ENCODE data around the gene ZNF853.
A peak's percentile ranks its signal among the peaks of the same experiment; 100 is the strongest.
"Not testable (repeated sequence)": the region's sequence is repeated elsewhere in the genome, so short reads cannot be mapped to it uniquely, and the experiment has no call there.

The ZNF853 gene

DNA sequence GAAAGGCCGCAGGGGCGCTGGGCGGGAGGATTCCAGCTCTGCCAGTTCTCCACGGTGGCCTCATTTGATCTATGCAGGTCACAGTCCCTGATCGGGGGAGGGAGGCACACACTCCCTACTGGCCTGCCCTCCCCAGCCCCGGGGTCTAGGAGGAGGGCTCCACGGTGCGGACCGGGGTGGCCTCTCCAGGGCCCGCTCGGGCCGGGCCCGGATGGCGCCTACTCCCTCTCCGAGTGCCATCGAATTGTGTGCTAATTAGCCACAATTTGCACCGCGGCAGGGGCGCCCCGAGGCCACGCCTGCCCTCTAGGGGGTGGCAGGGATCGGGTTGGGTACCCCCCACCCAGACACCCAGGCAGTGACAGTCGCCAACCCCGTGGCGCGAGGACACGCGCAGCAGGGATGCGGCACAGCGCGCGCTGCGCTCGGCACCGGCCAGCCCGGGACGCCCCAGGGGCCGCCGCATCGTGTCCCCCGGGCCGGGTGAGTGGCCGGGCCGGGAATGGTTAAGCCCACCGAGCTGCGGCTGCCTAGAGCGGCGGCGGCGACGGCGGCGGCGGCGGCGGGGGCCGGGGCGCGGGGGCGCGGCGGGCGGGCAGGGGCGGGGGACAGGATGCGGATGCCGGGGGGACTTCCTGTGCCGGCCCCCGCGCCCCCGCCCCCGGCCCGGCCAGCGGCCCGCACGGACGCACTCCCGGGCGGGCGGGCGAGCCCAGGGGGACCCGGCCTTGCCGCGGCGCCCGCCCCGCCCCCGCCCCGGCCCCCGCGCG is at the start of gene ZNF853:
Gene ZNF853 (plus strand): TSS at position 658 of the 770 bp plus-strand sequence. CDS start 565 bp downstream, outside the sequence.
- DNase-seq, result no peak

DNA sequence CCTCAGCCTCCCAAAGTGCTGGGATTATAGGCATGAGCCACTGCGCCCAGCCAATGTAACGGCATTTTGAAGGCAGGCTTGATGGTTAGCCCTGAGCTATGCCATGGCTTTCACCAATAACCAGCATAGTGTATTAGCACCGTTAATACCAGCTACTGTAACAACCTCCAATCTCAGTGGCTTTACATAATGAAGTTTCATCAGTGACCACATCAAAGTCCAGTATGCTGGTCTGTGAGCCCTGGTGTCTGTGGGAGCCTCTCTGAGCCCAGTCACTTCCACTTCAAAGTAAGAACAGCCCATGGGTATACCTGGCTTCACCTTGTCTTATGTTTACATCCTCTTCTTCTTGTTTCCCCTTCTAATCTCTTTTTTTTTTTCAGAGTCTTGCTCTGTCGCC is 49.8 kb upstream of the ZNF853 start:
- no peak for DNase-seq

DNA sequence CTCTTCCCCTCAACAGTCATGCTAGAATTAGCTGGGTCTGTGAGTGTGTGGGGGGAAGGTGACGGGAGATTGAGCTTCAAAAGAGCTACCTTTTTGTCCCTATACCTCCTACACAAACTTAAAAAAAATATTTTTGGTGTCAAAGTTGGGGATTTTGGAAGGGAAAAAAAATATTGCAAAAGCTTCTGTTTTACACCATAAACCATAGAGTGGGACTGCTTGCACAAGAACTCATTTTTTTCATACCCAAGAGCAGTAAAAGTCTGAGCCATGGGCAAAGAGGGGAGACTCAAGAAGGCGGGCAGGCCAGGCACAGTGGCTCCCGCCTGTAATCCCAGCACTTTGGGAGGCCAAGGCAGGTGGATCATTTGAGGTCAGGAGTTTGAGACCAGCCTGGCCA is 47.5 kb upstream of the ZNF853 start:
- DNase-seq, result no peak

DNA sequence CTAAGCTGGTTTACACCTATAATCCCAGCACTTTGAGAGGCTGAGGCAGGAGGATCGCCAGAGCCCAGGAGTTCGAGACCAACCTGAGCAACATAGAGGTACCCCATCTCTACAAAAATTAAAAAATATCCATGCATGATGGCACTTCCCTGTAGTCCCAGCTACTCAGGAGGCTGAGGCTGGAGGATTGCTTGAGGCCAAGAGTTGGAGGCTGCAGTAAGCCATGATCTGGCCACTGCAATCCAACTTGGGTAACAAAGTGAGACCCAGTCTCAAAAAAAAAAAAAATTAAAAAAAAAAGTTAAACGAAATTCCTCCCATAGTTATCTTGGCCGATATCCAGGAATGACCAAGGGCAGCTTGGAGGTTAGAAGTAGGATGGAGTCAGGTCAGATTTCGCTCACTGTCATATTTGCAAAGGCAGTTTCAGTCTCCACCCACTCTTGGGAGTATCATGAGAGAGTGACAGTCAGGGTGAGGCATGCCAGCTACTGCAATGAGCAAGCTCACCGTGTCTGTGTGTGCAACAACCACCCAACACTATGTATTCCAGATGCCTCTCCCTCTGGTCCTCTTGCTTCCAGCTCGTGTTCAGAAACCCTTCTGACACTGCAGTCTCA is 44.1 kb upstream of the ZNF853 start:
- DNase-seq, result no peak

DNA sequence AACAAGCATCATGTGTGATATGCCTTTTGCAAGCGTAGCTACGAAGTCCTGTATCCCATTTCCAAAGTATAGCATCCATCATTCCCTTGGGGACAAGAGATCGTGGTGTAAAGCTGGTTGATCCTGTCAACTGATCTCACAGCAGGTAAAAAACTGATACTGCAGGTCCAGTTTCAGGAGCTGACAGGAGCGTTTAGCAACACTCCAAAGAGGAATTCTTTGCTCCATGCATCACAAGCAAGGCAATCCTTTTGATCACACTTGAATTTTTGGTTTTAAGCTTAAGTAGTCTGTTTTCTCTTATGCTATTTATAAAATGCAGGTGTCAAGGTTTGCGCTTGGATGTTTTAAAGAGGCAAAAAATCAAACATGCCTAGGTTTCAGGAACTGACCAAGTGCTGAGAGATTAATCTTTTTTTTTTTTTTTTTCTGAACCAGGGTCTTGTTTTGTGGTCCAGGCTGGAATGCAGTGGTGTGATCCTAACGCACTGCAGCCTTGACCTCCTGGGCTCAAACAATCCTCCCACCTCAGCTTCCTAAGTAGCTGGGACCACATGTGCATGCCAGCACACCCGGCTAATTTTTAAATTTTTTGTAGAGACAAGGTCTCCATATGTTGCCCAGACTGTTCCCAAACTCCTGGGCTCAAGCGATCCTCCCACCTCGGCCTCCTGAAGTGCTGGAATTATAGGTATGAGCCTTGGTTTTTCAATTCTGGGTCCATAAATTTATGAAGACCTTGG is 40.0 kb upstream of the ZNF853 start:
- no peak for DNase-seq

DNA sequence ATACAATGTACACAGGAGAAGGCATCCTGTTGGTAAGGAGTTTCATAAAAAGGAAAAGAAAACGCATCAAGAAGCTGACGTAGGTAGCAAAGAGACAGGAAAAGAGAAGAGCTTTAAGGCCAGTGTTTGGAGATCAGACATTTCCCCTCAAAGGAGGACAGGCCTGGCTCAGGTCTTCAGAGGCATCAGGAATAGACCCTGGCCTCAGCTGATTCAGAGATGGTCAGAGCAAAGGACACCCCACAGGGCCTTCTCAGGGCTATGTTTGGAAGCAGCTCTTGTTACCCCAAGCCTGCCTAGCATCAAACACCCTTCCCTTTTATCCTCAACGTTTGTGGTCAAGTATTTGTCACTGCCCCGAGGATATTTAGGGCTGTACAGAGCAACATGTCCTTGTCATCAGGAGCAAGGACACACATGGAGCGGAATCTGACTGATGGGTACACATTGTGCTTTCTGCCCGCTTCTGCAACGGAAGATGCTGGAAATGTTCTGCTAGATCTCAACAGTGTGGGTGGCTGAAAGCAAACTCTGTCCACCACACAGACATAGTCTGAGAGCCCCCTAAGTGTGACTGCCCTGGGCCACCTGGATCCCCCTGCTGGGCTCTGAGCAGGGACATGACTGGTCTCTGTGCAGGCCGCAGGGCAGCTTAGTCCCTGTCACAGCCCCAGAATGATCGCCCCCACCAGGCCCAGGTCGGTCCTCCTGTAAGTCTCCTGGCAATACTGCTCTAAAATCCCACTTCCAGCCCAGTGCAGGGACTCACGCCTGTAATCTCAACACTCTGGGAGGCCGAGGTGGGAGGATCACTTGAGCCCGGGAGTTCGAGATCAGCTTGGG is 39.2 kb upstream of the ZNF853 start:
- no peak for DNase-seq

DNA sequence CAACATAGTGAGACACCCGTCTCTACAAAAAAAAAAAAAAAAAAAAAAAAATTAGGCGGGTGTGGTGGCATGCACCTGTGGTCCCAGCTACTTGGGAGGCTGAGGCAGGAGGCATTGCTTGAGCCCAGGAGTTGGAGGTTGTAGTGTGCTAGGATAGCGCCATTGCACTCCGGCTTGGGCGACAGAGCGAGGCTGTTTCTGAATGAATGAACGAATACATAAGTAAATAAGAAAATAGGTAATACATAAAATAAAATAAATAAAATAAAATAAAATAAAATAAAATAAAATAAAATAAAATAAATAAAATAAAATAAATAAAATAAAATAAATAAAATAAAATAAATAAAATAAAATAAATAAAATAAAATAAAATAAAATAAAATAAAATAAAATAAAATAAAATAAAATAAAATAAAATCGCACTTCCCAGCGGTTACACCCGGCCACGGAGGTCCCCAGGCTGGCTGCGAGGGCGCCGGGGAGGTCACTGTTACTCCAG is 38.5 kb upstream of the ZNF853 start:
- not testable (repeated sequence) for DNase-seq

DNA sequence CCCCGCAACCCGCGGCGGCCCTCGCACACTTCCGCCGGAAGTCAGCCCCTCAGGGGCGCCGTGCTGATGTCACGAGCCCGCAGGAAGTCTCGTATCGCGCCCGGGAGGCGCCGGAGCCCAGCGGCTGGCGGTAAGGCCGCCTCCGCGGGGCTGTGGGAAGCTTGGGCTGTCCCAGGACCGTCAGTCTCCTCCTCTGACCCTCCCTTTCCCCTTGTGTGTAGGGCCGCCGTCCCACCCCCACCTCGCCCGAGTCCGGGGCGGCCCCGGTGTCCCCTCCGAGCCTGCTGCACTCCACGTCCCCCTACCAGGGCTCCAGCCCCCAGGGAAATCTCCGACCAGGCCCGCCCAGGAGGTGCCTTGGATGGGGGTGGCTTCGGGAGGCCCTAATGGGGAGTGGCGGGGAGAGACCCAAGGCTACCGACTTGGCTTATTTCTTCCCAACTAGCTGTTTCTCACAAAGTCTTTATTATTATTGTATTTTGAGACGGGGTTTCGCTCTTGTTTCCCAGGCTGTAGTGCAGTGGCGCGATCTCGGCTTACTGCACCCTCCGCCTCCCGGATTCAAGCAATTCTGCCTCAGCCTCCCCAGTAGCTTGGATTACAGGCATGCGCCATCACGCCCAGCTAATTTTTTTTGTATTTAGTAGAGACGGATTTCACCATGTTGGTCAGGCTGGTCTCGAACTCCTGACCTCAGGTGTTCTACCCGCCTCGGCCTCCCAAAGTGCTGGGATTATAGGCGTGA is 37.9 kb upstream of the ZNF853 start, which contains the start of gene ZDHHC4:
Gene ZDHHC4 (plus strand): TSS at position 86 of the 745 bp plus-strand sequence. CDS start 3,108 bp downstream, outside the sequence.
- DNase-seq, result peak; percentile 92

DNA sequence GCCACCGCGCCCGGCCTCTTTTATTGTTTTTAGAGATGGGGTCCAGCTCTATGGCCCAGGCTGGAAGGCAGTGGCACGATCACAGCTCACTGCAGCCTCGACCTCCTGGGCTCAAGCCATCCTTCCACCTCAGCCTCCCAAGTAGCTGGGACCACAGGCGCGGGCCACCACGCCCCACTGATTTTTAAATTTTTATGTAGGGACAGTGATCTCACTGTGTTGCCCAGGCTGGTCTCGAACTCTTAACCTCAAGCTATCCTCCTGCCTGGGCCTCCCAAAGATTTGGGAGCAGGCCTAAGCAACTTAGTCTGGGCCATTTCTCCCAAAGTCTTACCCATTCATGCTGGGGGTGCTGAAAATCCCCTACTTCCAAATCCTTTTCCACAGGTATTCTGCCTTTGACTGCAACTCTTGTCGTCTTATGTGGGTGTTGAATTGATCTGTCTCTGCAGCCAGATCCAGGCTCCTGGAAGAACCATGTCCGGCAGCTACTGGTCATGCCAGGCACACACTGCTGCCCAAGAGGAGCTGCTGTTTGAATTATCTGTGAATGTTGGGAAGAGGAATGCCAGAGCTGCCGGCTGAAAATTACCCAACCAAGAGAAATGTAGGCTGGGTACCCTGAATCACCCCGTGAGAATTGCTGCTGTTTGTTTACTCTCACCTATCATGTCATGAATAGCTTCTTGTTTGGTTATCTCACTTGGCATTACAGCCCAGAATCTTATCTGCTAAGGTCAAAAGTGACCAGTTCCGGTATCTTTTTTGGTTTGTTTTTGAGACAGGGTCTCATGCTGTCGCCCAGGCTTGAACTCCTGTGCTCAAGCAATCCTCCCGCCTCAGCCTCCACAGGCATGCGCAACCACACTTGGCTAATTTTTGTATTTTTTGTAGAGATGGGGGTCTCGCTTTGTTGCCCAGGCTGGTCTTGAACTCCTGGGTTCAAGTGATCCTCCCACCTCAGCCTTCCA is 37.0 kb upstream of the ZNF853 start:
- no peak for DNase-seq

DNA sequence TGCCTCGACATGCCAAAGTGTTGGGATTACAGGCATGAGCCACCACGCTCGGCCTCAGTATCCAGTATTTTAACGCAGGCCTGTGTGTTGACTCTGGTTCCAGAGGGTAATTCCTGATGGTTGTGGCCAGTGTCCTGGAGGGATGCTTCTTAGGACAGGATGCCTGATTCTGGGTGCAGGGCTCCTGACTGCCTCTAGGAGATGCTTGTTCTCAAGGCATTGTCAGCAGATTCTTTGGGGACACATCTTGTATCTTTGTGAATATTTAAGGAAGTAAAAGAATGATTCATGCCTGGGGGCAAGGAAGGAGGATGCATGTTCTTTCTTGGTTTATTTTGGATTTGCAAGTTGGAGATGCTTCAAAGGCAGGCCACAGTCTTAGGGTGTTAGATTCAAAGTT is 36.0 kb upstream of the ZNF853 start:
- peak; percentile 24 for DNase-seq

DNA sequence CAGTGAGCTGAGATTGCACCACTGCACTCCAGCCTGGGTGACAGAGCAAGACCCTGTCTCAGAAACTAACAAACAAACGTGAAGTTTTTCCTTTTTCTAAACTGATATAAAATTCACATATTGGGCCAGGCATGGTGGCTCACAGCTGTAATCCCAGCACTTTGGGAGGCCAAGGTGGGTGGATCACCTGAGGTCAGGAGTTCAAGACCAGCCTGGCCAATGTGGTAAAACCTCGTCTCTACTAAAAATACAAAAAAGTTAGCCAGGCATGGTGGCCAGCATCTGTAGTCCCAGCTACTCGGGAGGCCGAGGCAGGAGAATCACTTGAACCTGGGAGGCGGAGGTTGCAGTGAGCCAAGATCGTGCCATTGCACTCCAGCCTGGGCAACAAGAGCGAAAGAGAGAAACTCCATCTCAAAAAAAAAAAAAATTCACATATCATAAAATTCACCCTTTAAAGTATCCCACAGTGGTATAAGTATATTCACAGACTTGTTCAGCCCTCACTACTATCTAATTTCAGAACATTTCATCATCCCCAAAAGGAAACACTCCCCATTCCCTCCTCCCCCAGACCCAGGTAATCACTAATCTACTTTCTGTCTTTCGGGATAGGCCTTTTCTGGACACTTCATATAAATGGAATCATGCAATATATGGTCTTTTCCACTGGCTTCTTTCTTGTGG is 29.5 kb upstream of the ZNF853 start:
- not testable (repeated sequence) for DNase-seq

DNA sequence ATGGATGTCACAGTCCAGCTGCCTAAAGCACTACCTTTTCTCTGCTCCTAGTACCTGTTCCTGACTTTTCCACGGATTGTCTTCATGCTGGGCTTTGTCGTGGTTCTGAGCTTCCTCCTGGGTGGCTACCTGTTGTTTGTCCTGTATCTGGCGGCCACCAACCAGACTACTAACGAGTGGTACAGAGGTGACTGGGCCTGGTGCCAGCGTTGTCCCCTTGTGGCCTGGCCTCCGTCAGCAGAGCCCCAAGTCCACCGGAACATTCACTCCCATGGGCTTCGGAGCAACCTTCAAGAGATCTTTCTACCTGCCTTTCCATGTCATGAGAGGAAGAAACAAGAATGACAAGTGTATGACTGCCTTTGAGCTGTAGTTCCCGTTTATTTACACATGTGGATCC is 26.8 kb upstream of the ZNF853 start:
- no peak for DNase-seq

DNA sequence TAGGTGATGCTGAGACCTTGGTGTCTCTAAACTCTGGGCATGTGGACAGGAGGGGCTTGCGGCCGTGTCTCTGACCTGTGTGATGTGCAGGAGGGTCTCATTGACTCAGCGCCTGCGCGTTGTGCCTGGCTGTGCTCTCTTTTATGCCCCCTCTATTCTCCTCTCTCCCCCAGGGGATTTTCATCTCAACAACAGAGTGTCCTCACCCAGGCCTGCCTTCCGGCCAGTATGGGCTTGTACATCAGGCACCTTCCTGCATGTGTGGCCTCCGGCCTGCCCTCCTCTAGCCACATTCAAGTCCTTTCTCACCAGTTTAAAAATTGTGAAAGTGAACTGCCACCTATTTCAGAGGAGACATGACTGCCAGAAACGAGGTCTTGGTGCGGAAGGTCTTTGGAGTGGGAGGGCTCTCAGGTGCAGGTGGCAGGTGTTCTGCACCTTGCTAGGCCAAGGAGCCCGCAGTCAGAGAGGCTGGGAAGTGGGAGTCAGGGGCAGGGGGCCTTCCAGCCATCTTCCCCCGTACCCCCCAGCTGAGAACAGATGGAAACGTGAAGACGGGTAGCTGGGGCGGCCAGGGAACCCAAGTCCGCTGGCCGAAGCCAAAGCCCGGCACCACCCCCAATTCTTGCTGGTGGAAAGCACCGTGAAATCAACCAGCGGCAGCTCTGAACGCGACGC is 26.1 kb upstream of the ZNF853 start:
- no peak for DNase-seq

DNA sequence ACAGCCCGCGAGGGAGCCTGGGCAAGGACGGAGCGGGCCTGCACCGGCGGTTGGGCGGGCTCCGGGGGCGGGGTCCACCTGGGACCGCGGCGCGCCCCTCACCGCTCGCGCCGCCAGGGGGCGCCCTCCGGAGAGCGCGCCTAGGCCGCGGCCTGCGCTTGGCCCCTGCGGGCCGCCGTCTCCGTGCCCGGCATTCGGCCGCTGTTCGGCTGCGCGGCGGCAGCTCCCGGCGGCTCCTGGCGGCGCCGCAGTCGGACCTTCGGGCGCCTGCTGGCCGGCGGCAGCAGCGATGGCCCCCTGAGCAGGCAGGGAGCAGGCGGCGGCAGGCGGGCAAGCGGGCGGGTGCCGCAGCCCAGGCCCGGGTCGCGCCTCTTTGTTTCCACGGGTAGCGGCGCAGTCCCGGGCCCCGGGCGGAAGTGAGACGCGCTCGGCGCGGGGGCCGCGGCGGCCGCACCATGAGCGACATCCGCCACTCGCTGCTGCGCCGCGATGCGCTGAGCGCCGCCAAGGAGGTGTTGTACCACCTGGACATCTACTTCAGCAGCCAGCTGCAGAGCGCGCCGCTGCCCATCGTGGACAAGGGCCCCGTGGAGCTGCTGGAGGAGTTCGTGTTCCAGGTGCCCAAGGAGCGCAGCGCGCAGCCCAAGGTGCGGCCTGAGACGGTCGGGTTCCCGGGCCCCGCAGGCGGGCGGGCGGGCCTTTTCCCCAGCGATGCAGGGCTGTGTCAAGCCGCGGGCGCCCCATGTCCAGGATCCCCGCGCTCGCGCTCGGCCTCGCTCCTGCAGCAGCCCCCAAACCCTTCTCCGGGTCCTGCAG is 25.4 kb upstream of the ZNF853 start, which contains the start of gene INTS15:
Gene INTS15 (plus strand): TSS at position 193 of the 816 bp plus-strand sequence. CDS start 263 bp downstream, at position 456.
- DNase-seq, result peak; percentile 80

DNA sequence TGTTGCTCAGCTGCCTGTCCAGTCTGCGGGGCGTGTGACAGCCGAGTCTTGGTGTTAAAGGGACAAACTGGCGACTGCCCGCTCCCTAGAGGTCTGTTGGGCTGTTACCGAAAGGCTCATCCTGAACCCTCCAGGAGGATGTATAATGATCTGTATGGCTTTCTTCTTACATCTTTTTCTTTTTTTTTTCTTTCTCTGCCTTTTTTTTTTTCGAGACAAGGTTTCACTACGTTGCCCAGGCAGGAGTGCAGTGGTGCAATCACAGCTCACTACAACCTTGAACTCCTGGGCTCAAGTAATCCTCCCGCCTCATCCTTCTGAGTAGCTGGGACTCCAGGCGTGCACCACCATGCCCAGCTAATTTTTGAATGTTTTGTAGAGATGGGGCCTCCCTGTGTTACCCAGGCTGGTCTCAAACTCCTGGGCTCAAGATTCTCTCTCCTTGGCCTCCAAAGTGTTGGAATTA is 24.7 kb upstream of the ZNF853 start:
- no peak for DNase-seq

DNA sequence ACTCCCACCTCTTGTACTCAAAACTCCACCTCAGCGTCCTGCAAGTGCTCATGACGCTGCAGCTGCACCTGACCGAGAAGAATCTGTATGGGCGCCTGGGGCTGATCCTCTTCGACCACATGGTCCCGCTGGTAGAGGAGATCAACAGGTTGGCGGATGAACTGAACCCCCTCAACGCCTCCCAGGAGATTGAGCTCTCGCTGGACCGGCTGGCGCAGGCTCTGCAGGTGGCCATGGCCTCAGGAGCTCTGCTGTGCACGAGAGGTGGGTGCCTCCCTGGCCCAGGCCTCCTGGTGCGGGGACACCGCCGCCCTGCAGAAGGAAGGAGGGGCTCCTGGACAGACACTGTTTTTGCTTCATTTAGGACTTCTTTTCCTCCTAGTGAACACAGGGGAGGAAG is 15.3 kb upstream of the ZNF853 start:
- no peak for DNase-seq

DNA sequence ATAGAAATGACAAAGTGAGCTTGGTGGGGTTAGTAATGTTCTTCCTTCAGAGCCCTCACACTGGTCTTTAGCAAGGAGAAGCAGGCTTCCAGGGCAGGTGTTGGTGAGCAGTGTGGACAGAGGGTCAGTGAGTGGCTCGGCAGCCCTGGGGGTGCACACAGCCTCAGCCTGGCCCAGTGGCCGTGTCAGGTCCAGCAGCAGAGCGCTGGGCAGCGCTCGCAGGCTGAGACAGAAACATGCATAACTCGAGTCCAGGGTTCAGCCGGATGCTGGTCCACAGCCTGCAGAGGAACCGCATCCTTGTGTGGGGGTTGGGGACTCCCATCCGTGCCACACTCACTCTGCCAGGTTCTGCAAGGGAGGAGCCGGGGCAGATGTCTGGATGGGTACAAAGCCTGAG is 11.0 kb upstream of the ZNF853 start:
- DNase-seq, result no peak
